22Rv1 (cell line): ENCODE data around the gene FOXP1.

Source experiments
- H3K27ac ChIP-seq: fragments of 450-650 bp; 2 replicates; pipeline ENCODE4 v1.5.1; 2017
- CTCF ChIP-seq: fragments of 450-650 bp; IDR thresholded peaks from 2 replicates; pipeline ENCODE4 v1.5.1; 2017; ENCODE audit warnings: mild to moderate bottlenecking
- ZFX ChIP-seq: fragments of 450-650 bp; IDR thresholded peaks from 2 replicates; pipeline ENCODE4 v1.6.1; 2017; ENCODE audit warnings: antibody characterized with exemption, borderline replicate concordance

The FOXP1 gene

GRCh38 chr3:71162221-71162620 lies 421.3 kb downstream of the FOXP1 start:
- no peak overlapping the region for H3K27ac ChIP-seq
- TF ChIP-seq CTCF (no peak), ZFX (no peak)

- H3K27ac ChIP-seq = no peak overlapping the region
- no peak for TF ChIP-seq ZFX
- no peak for TF ChIP-seq CTCF
These were observed 422.6 kb downstream of the FOXP1 start for GRCh38 chr3:71160785-71161546.

GRCh38 chr3:71156062-71156665 lies 427.4 kb downstream of the FOXP1 start:
- TF ChIP-seq ZFX = no peak
- TF ChIP-seq CTCF = no peak
- H3K27ac ChIP-seq = no peak overlapping the region

- H3K27ac ChIP-seq = no peak overlapping the region
These were observed 428.7 kb downstream of the FOXP1 start for GRCh38 chr3:71154846-71155245.

GRCh38 chr3:71153713-71154112 lies 429.8 kb downstream of the FOXP1 start:
- H3K27ac ChIP-seq = no peak overlapping the region

More at GRCh38 chr3:71154846-71155245, 428.7 kb downstream of the FOXP1 start:
- TF ChIP-seq ZFX (no peak), CTCF (no peak)

GRCh38 chr3:71152892-71153265 lies 430.6 kb downstream of the FOXP1 start:
- no peak overlapping the region for H3K27ac ChIP-seq
- TF ChIP-seq CTCF = no peak
- no peak for TF ChIP-seq ZFX

More at GRCh38 chr3:71153713-71154112, 429.8 kb downstream of the FOXP1 start:
- no peak for TF ChIP-seq ZFX
- no peak for TF ChIP-seq CTCF
